Peyer's patch (tissue), 4 donors: Measurements from ENCODE around the gene WDHD1.
"Not testable (repeated sequence)": the region's sequence is repeated elsewhere in the genome, so short reads cannot be mapped to it uniquely, and the experiment has no call there.

ENCODE experiments used
- POLR2A ChIP-seq, 2 donors: fragments of 450-650 bp; IDR thresholded peaks; one replicate each; pipeline ENCODE4 v1.5.1; 2017; ENCODE audit warnings: antibody characterized with exemption in 2 of 2, mild to moderate bottlenecking in 2 of 2, moderate library complexity in 2 of 2
- TF ChIP-seq, protein P1 (sequence below), 6 experiments: fragments of 450-650 bp in 4 of 6; fragments of 200-600 bp in 2 of 6; sonication (generic) in 1 of 6; IDR thresholded peaks; one replicate each; pipeline ENCODE4 v1.5.1; 2017 to 2019; ENCODE audit warnings: antibody characterized with exemption in 6 of 6, mild to moderate bottlenecking in 3 of 6, moderate library complexity in 1 of 6

DNA sequence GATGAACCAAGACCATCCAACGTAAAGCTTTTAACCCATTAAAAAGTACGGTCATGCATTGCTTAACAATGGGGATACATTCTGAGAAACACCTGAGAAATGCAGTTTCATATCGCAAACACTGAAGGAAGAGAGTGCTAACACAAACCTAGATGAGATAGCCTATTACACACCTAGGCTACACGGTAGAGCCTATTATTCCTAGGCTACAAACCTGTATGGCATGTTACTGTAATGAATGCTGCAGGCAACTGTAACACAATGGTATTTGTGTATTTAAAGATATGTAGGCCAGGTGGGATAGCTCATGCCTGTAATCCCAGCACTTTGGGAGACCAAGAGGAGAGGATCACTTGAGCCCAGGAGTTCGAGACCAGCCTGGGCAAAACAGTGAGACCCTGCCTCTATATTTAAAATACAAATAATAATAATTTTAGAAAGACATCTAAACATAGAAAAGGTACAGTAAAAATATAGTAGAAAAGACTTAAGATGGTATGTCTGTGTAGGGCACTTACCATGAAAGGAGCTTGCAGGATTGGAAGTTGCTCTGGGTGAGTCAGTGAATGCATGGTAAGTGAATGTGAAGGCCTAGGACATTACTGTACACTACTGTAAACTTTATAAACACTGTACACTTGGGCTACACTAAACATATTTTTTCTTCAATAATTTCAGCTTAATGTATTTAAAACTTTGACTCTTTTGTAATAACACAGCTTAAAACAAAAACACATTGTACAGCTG, 128.9 kb downstream of the WDHD1 start:
- TF ChIP-seq, protein P1, sequence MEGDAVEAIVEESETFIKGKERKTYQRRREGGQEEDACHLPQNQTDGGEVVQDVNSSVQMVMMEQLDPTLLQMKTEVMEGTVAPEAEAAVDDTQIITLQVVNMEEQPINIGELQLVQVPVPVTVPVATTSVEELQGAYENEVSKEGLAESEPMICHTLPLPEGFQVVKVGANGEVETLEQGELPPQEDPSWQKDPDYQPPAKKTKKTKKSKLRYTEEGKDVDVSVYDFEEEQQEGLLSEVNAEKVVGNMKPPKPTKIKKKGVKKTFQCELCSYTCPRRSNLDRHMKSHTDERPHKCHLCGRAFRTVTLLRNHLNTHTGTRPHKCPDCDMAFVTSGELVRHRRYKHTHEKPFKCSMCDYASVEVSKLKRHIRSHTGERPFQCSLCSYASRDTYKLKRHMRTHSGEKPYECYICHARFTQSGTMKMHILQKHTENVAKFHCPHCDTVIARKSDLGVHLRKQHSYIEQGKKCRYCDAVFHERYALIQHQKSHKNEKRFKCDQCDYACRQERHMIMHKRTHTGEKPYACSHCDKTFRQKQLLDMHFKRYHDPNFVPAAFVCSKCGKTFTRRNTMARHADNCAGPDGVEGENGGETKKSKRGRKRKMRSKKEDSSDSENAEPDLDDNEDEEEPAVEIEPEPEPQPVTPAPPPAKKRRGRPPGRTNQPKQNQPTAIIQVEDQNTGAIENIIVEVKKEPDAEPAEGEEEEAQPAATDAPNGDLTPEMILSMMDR (IDR thresholded peaks at IDR 0.05): not testable (repeated sequence)
- not testable (repeated sequence) for TF ChIP-seq POLR2A (IDR thresholded peaks at IDR 0.05)
